Activated effector memory CD4-positive, alpha-beta T cell treated with anti-CD3 and anti-CD28 coated beads, Interleukin-2, amount 50 U/mL, for 16 hours (primary cell): ENCODE data around the gene ADAMTS13.
"Not testable (repeated sequence)": the region's sequence is repeated elsewhere in the genome, so short reads cannot be mapped to it uniquely, and the experiment has no call there.

Experiments
- DNase-seq: peaks from one replicate; pipeline ENCODE4 v3.0.0-alpha.2; 2020

ADAMTS13 gene

GRCh38 chr9:133427658-133428348 is 5.6 kb downstream of the ADAMTS13 start:
- no peak for DNase-seq

GRCh38 chr9:133428617-133429101 is 6.5 kb downstream of the ADAMTS13 start:
- no peak for DNase-seq

- DNase-seq, result no peak
Observed at GRCh38 chr9:133429214-133429613, 7.0 kb downstream of the ADAMTS13 start.

- DNase-seq, result no peak
Observed at GRCh38 chr9:133429641-133430161, 7.5 kb downstream of the ADAMTS13 start.

GRCh38 chr9:133430244-133430643 is 8.1 kb downstream of the ADAMTS13 start:
- no peak for DNase-seq

GRCh38 chr9:133433351-133433843 is 11.2 kb downstream of the ADAMTS13 start:
- DNase-seq, result no peak

GRCh38 chr9:133436681-133437080 is 14.5 kb downstream of the ADAMTS13 start:
- no peak for DNase-seq

GRCh38 chr9:133437753-133438531 is 15.8 kb downstream of the ADAMTS13 start:
- no peak for DNase-seq

- no peak for DNase-seq
Observed at GRCh38 chr9:133439337-133439736, 17.2 kb downstream of the ADAMTS13 start.

GRCh38 chr9:133440874-133441273 is 18.7 kb downstream of the ADAMTS13 start:
- DNase-seq, result no peak

- no peak for DNase-seq
Observed at GRCh38 chr9:133441571-133441970, 19.4 kb downstream of the ADAMTS13 start.

- no peak for DNase-seq
Observed at GRCh38 chr9:133443248-133443647, 21.1 kb downstream of the ADAMTS13 start.

GRCh38 chr9:133443982-133444381 is 21.8 kb downstream of the ADAMTS13 start:
- DNase-seq, result no peak

- DNase-seq, result no peak
Observed at GRCh38 chr9:133445293-133445969, 23.3 kb downstream of the ADAMTS13 start.

- DNase-seq, result no peak
Observed at GRCh38 chr9:133448487-133448972, 26.4 kb downstream of the ADAMTS13 start.

- DNase-seq, result no peak
Observed at GRCh38 chr9:133449760-133450159, 27.6 kb downstream of the ADAMTS13 start.

- DNase-seq, result not testable (repeated sequence)
Observed at GRCh38 chr9:133451865-133452264, 29.7 kb downstream of the ADAMTS13 start.

GRCh38 chr9:133452562-133452961 is 30.4 kb downstream of the ADAMTS13 start:
- no peak for DNase-seq

- no peak for DNase-seq
Observed at GRCh38 chr9:133453651-133454050, 31.5 kb downstream of the ADAMTS13 start.

GRCh38 chr9:133454325-133454724 is 32.2 kb downstream of the ADAMTS13 start:
- DNase-seq, result no peak

- DNase-seq, result no peak
Observed at GRCh38 chr9:133454943-133455673, 32.9 kb downstream of the ADAMTS13 start.

GRCh38 chr9:133455936-133456335 is 33.8 kb downstream of the ADAMTS13 start:
- no peak for DNase-seq
